ENCODE results near the gene PCSK6.
"Not testable (repeated sequence)": the region's sequence is repeated elsewhere in the genome, so short reads cannot be mapped to it uniquely, and the experiment has no call there.

The PCSK6 gene

DNA sequence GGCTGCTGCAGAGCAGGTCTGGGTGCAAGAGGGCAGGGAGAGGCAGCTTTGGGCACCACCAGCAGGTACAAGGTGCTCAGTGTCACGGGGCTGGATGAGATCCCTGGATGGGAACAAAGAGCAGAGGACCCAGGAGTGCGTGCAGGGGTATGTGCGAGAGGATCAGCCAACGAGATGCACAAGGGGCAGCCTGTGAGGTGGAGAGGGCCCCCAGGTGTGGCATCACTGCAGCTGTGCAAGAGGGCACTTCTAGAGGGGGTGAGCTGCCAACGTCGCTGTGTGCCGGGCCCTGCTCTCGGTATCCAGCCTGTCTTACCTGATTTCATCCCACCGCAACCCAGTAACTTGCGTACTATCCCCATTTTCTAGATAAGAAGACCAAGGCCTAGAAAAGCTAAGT is 127.1 kb downstream of the PCSK6 start:
- in situ Hi-C loops (cut with MboI; ENCODE audit: low sequenced_read_pairs): no loop called here

GRCh38 chr15:101361418-101361817 is 128.1 kb downstream of the PCSK6 start:
- in situ Hi-C loops (cut with MboI; ENCODE audit: low sequenced_read_pairs): no loop called here

DNA sequence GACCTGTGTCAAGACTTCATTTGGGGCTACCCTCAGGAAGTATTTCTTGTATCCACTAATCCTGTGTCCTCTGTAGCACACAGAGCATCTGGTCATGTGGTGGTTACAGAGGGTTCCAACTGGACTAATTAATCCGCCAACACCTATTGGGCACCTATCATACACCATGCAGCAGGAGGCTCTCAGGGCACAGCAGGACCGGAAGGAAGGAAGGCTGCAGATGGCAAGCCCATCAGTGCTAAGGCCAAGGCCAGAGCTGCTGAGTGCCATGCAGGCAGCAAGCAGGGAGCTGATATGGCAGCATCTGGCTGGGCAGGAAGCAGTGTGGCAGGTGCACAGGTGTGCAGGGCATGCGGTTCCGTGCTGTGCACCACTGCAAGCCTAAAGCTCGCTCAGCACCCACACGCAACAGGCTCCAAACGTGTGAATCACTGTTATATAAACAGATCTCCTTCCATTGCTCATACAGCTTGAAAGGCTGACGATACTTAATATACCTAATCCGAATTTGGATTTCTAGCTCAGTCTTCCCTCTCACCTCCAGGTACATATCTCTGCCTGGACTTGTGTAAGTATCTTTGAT is 130.1 kb downstream of the PCSK6 start:
- in situ Hi-C loops (cut with MboI; ENCODE audit: low sequenced_read_pairs): no loop called here

GRCh38 chr15:101358895-101359294 is 130.6 kb downstream of the PCSK6 start:
- in situ Hi-C loops (cut with MboI; ENCODE audit: low sequenced_read_pairs): no loop called here

DNA sequence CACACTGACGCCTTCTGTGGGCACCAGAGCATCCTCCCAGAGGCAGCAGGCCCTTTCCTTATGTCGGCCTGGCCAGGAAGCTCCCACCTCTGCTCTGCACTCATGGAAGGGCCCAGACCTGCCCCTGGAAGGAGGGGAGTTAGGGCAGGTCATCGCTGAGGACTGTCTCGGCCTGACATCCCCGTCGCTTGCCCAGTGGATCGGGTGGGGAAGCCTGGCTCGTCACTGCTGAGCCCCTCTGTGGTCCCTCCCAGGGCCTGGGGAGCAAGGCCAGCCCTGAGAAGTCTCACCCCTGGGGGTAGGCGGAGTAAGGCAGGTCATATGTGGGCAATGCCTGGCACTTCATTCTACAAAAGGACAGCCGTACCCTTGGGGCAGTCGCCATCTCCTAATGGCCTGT is 131.6 kb downstream of the PCSK6 start:
- in situ Hi-C loops (cut with MboI; ENCODE audit: low sequenced_read_pairs): no loop called here

GRCh38 chr15:101357333-101357732 is 132.2 kb downstream of the PCSK6 start:
- in situ Hi-C loops (cut with MboI; ENCODE audit: low sequenced_read_pairs): no loop called here

DNA sequence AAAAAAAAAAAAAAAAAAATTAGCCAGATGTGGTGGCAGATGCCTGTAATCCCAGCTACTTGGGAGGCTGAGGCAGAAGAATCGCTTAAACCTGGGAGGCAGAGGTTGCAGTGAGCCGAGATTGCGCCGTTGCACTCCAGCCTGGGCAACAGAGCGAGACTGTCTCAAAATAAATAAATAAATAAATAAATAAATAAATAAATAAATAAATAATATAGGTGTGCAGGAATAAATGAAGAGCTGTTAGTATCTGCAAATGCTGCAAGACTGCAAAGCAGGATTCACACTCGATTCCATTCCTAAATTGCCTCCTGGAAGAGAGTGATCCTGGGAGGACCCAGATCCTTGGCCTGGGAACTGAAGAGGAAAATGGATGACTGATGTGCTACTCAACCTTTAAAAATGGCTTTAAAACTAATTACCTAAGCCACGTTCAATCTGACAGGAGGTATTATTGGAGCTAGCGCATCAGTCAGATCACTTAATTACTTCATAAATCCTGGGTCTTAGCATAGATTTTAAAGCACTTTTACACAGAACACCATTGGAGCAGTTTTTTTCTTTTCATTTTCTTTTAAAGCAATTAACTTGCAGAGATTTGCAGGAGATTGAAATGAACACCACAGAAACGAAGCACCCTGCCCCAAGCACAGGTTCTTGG is 132.9 kb downstream of the PCSK6 start:
- in situ Hi-C loops (cut with MboI; ENCODE audit: low sequenced_read_pairs): not testable (repeated sequence)

GRCh38 chr15:101355678-101356464 is 133.6 kb downstream of the PCSK6 start:
- in situ Hi-C loops (cut with MboI; ENCODE audit: low sequenced_read_pairs): no loop called here

GRCh38 chr15:101354891-101355623 is 134.4 kb downstream of the PCSK6 start:
- in situ Hi-C loops (cut with MboI; ENCODE audit: low sequenced_read_pairs): no loop called here

GRCh38 chr15:101353240-101353639 is 136.3 kb downstream of the PCSK6 start:
- in situ Hi-C loops (cut with MboI; ENCODE audit: low sequenced_read_pairs): no loop called here

GRCh38 chr15:101351736-101352135 is 137.8 kb downstream of the PCSK6 start:
- in situ Hi-C loops (cut with MboI; ENCODE audit: low sequenced_read_pairs): no loop called here

GRCh38 chr15:101349047-101349951 is 140.2 kb downstream of the PCSK6 start:
- in situ Hi-C loops (cut with MboI; ENCODE audit: low sequenced_read_pairs): no loop called here

DNA sequence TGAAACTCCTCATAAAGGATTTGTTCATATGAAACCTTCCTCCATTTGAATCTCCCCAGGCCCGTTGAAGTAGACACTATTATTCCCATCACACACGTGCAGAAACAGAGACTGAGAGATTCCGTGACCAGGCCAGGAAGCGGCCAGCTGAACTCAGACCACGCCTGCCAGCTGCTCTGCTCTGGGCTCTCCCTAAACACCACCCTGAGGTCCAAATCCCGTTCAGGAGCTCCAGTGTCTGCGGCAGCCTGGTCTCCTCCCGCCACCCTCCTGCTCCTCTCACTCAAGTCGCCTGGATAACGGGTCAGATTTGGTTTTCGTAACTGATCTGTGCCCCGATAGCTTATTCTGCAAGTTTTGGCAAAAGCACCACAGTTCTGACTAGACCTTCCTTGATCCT is 140.9 kb downstream of the PCSK6 start:
- in situ Hi-C loops (cut with MboI; ENCODE audit: low sequenced_read_pairs): no loop called here

DNA sequence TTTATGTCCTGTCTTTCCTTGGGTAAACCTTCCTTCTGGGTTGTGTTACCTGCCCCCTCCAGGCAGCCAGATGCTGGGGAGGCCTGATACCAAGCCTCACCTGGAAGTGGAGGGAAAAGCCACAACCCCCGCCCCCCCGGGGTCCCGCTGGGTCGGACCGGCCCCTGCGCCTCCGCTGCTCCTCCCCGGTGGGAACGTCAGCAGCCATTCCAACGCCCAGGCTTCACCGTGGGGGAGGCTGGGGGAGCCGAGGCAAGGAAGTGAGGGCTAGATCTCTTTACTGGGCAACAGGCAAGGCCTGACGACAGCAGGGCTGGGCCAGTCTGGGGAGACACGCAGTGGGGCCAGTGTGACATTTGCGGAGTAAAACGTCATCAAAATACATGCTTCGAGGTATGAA is 141.5 kb downstream of the PCSK6 start:
- in situ Hi-C loops (cut with MboI; ENCODE audit: low sequenced_read_pairs): no loop called here

DNA sequence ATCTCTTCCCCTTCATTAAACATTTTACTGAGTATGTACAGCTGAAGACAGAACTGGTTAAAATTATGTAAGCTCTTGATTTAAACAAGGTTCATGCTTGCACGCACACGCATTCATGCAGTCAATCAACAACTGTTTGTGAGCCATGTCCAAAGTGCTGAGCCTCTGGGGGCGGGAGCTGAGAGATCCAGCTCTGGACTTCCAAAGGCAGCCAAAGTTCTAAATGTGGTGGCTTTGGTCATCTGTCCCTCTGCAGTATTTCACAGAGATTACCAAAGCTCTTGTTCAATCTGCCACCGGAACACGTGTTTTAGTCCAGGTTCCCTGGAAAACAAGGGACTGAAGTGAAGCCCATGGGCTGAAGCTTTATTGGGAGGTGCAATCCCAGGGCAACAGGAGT is 142.1 kb downstream of the PCSK6 start:
- in situ Hi-C loops (cut with MboI; ENCODE audit: low sequenced_read_pairs): no loop called here

DNA sequence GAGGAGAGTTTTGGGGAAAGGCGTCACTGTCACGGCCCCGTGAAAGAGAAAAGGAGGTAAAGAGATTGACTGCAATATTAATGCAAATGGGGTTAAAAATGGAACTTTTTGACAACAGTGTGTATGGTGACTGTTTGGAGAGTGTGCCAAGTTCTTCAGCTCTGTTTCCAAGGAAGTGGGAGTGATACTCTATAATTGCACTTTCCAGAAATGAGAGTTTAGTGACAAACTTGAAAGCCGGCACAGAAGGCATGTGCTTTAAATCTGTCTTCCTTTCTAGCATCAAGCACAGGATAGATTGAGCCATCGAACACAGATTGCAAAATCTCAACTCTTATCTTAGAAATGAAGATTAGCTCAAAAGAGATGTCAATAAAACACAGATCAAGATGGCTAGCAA is 142.6 kb downstream of the PCSK6 start:
- in situ Hi-C loops (cut with MboI; ENCODE audit: low sequenced_read_pairs): no loop called here

GRCh38 chr15:101342056-101342455 is 147.5 kb downstream of the PCSK6 start:
- in situ Hi-C loops (cut with MboI; ENCODE audit: low sequenced_read_pairs): no loop called here

- in situ Hi-C loops (cut with MboI; ENCODE audit: low sequenced_read_pairs): no loop called here
Observed at GRCh38 chr15:101338502-101339057, 150.9 kb downstream of the PCSK6 start.

DNA sequence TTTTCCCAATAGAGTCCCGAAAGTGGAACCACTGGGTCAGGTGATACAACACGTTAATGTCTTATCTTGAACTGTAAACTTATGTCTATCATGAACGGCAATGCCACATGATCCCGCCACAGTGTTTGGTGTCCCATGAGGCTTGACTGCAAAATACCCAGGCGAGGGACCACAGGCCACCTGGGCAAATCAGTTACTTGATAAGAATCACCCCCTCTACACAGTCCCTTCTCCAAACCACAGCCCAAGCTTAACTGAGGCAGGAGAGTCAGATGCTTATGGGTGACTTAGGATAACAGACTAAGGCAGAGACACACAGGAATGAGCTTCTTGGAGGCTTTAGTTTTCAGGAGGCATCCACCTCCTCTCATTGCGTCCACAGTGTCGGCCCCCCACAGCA is 151.5 kb downstream of the PCSK6 start:
- in situ Hi-C loops (cut with MboI; ENCODE audit: low sequenced_read_pairs): no loop called here

All from hTERT RPE-1 (cell line).